Thymus (tissue), 11 donors: ENCODE results near the gene MAP3K10. TPM values are rescaled to one million over a fixed set of nuclear protein-coding genes. Genes with fewer than 3 reads are reported as not detected.

ENCODE experiments used
- DNase-seq, 9 donors: peaks; one replicate each; pipeline ENCODE4 v3.0.0-alpha.2; 2013; ENCODE audit warnings: low spot score in 9 of 9, low read depth in 6 of 9, missing footprints in 1 of 9
- H3K27ac ChIP-seq, 2 donors: one replicate each; pipeline ENCODE4 v1.5.1; 2013; ENCODE audit warnings: control low read depth in 1 of 2, low read depth in 1 of 2, low read length in 1 of 2, mild to moderate bottlenecking in 1 of 2, moderate library complexity in 1 of 2
- H3K27me3 ChIP-seq, 2 donors: one replicate each; pipeline ENCODE4 v1.5.1; 2013; ENCODE audit warnings: low read length in 1 of 2; ENCODE audit not compliant: control insufficient read depth in 2 of 2, insufficient read depth in 1 of 2
- H3K36me3 ChIP-seq, 2 donors: one replicate each; pipeline ENCODE4 v1.5.1; 2013; ENCODE audit warnings: low read length in 1 of 2, mild to moderate bottlenecking in 1 of 2, moderate library complexity in 1 of 2; ENCODE audit not compliant: control insufficient read depth in 2 of 2, insufficient read depth in 2 of 2
- H3K4me1 ChIP-seq, 2 donors: one replicate each; pipeline ENCODE4 v1.5.1; 2013; ENCODE audit warnings: low read length in 2 of 2; ENCODE audit not compliant: control insufficient read depth in 2 of 2, insufficient read depth in 2 of 2
- H3K4me3 ChIP-seq, 2 donors: one replicate each; pipeline ENCODE4 v1.5.1; 2013; ENCODE audit warnings: low read length in 2 of 2, control low read depth in 1 of 2, mild to moderate bottlenecking in 1 of 2
- H3K9me3 ChIP-seq, 2 donors: one replicate each; pipeline ENCODE4 v1.5.1; 2013; ENCODE audit warnings: low read length in 1 of 2, mild to moderate bottlenecking in 1 of 2; ENCODE audit not compliant: control insufficient read depth in 2 of 2, insufficient read depth in 1 of 2
- WGBS: extraction: QIAGEN DNeasy Blood & Tissue Kit; methylation state at CpG from one replicate; pipeline ENCODE4 v1.1.7; 2013; 5-methylcytosine and 5-hydroxymethylcytosine counted together
- polyA plus RNA-seq: library from polyadenylated mRNA; stranded (reverse); fragments of 200-250 nt; gene quantifications from one replicate; pipeline ENCODE4 v1.2.3, GENCODE V29; 2013
- total RNA-seq: library from RNA; stranded (reverse); fragments of 120-200 nt; gene quantifications from one replicate; pipeline ENCODE4 v1.2.4, GENCODE V29; 2013
- donor health status: healthy.

Gene MAP3K10
- total and polyA plus RNA-seq, 2 donors: 4.8 to 10.8 TPM

GRCh38 chr19:40241125-40241808 lies 50.0 kb downstream of the MAP3K10 start:
- DNase-seq: no peak
- H3K27ac ChIP-seq: no peak overlapping the region

GRCh38 chr19:40241809-40242384 lies 50.7 kb downstream of the MAP3K10 start:
- Histone ChIP-seq H3K27ac (no peak overlapping the region), H3K4me1 (no peaks in the 10 kb centered on the region), H3K27me3 (no peaks in the 10 kb centered on the region), H3K4me3 (no peak overlapping the region), H3K9me3 (no peaks in the 10 kb centered on the region), H3K36me3 (peaks cover 56 to 63% of the 10 kb centered on the region in 2 donors)
- WGBS: 97% methylated on average over 21 of the region's 21 CpGs
- no peak for DNase-seq

More at GRCh38 chr19:40241125-40241808, 50.0 kb downstream of the MAP3K10 start:
- no peak overlapping the region for H3K4me3 ChIP-seq
- no peaks in the 10 kb centered on the region for H3K4me1 ChIP-seq
- peaks cover 61 to 65% of the 10 kb centered on the region in 2 donors for H3K36me3 ChIP-seq
- H3K9me3 ChIP-seq: no peaks in the 10 kb centered on the region
- whole genome bisulfite sequencing: 98% methylated on average over 12 of the region's 12 CpGs
- no peaks in the 10 kb centered on the region for H3K27me3 ChIP-seq

- H3K9me3 ChIP-seq: no peaks in the 10 kb centered on the region
- no peak overlapping the region for H3K27ac ChIP-seq
- WGBS: 98% methylated on average over 12 of the region's 12 CpGs
- no peak for DNase-seq
- H3K27me3 ChIP-seq: no peaks in the 10 kb centered on the region
- H3K4me3 ChIP-seq: no peak overlapping the region
- peaks cover 51 to 64% of the 10 kb centered on the region in 2 donors for H3K36me3 ChIP-seq
- H3K4me1 ChIP-seq: no peaks in the 10 kb centered on the region
These were observed 51.3 kb downstream of the MAP3K10 start for GRCh38 chr19:40242480-40242879.

GRCh38 chr19:40243181-40243580 lies 52.0 kb downstream of the MAP3K10 start:
- H3K4me1 ChIP-seq: no peaks in the 10 kb centered on the region
- 100% methylated on average over 2 of the region's 2 CpGs for WGBS
- H3K27me3 ChIP-seq: no peaks in the 10 kb centered on the region
- no peak overlapping the region for H3K27ac ChIP-seq
- no peaks in the 10 kb centered on the region for H3K9me3 ChIP-seq
- peaks cover 44 to 60% of the 10 kb centered on the region in 2 donors for H3K36me3 ChIP-seq
- no peak overlapping the region for H3K4me3 ChIP-seq
- no peak for DNase-seq

GRCh38 chr19:40244579-40245317 lies 53.5 kb downstream of the MAP3K10 start:
- no peak overlapping the region for H3K4me3 ChIP-seq
- H3K4me1 ChIP-seq: no peaks in the 10 kb centered on the region
- H3K9me3 ChIP-seq: no peaks in the 10 kb centered on the region
- no peak for DNase-seq
- peaks cover 33 to 56% of the 10 kb centered on the region in 2 donors for H3K36me3 ChIP-seq
- 97% methylated on average over 12 of the region's 12 CpGs for WGBS
- H3K27me3 ChIP-seq: no peaks in the 10 kb centered on the region
- no peak overlapping the region for H3K27ac ChIP-seq

GRCh38 chr19:40245506-40246128 lies 54.4 kb downstream of the MAP3K10 start:
- no peak for DNase-seq
- WGBS: 98% methylated on average over 9 of the region's 9 CpGs
- no peak overlapping the region for H3K4me3 ChIP-seq
- no peak overlapping the region for H3K27ac ChIP-seq
- no peaks in the 10 kb centered on the region for H3K4me1 ChIP-seq
- no peaks in the 10 kb centered on the region for H3K9me3 ChIP-seq
- H3K27me3 ChIP-seq: no peaks in the 10 kb centered on the region
- peaks cover 30 to 55% of the 10 kb centered on the region in 2 donors for H3K36me3 ChIP-seq

GRCh38 chr19:40246292-40247073 lies 55.3 kb downstream of the MAP3K10 start:
- no peaks in the 10 kb centered on the region for H3K4me1 ChIP-seq

GRCh38 chr19:40247178-40247577 lies 56.0 kb downstream of the MAP3K10 start:
- no peak for DNase-seq
- H3K9me3 ChIP-seq: no peaks in the 10 kb centered on the region
- no peak overlapping the region for H3K4me3 ChIP-seq
- H3K27ac ChIP-seq: no peak overlapping the region
- no peaks in the 10 kb centered on the region for H3K4me1 ChIP-seq
- no peaks in the 10 kb centered on the region for H3K27me3 ChIP-seq
- peaks cover 27 to 48% of the 10 kb centered on the region in 2 donors for H3K36me3 ChIP-seq
- 97% methylated on average over 6 of the region's 6 CpGs for WGBS

More at GRCh38 chr19:40246292-40247073, 55.3 kb downstream of the MAP3K10 start:
- WGBS: 98% methylated on average over 16 of the region's 16 CpGs
- Histone ChIP-seq H3K9me3 (no peaks in the 10 kb centered on the region), H3K4me3 (no peak overlapping the region), H3K27ac (no peak overlapping the region), H3K27me3 (no peaks in the 10 kb centered on the region), H3K36me3 (peaks cover 30 to 51% of the 10 kb centered on the region in 2 donors)
- no peak for DNase-seq
